Limb (tissue), 2 donors: ENCODE measurements around the gene ANTXR1.

ENCODE experiments used
- DNase-seq, 2 donors: peaks; one replicate each; pipeline ENCODE4 v3.0.0-alpha.2; 2016; ENCODE audit errors: extremely low spot score in 2 of 2

Gene ANTXR1

GRCh38 chr2:69003731-69004130 is 9.2 kb upstream of the ANTXR1 start:
- DNase-seq, result no peak

GRCh38 chr2:69007169-69007568 is 5.8 kb upstream of the ANTXR1 start:
- DNase-seq, result peak in 1 of 2 donors; percentile 62

DNA sequence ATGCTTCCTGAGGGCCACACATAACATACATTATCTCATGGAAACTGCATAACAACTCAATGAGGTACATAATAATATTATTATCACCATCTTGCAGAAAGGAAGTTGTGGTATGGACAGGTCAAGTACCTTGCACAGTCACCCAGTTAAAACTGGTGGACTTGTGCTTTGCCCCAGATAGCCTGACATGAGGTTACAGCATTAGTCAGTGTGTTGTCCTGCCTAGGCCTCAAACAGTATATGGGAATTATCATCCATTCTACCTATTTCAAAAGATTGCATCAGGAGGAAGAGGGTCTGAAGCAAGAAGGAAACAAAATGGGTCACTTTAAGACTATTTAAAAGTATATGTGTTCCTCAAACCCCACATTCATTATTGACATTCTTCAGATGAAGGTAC is 5.4 kb upstream of the ANTXR1 start:
- DNase-seq, result no peak

- no peak for DNase-seq
Measured at GRCh38 chr2:69010437-69011194, 2.4 kb upstream of the ANTXR1 start.

GRCh38 chr2:69011611-69012157 is 1.3 kb upstream of the ANTXR1 start:
- DNase-seq, result no peak

DNA sequence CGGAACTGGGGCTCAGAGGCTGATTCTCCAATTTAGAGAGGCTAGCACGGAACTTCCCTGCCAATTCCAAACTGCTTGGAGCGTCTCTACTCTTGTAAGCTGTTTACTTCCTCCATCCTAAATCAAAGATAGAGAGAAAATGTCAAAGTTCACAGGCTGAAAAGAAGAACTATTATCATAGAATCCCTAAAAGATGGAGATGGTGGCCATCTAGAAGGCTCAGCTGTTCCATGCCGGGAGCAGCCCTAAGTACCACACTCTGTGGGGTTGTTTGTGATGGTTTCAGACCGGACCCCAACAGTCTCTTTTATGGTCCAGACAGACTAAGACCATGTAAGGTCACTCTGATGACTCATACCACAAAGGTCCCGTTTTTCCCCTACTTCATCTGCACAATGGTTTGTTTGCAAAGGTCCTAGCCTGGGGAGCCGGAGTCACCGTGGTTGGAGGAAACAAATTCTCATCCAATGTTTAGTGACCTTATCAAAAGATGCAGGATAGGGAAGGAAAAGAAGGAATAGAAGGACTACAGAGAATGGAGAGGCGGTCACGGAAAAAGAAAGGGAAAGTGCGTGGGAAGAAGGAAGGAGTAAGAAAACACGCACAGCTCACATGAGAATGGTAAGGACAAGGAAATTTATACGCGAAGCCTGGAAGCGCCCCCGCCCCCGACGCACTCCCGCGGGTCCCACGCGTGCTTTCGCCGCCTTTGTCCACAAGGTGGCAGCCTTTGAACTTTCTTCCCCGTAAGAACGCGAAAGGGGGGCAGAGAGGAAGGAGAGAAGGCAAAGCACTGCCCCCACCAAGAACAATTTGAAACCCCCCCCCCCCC is 453 bp upstream of the ANTXR1 start:
- DNase-seq, result peak in 1 of 2 donors; percentile 89

- DNase-seq, result peak; percentile 55 to 83
Measured at GRCh38 chr2:69013840-69014821, 1.2 kb downstream of the ANTXR1 start.

DNA sequence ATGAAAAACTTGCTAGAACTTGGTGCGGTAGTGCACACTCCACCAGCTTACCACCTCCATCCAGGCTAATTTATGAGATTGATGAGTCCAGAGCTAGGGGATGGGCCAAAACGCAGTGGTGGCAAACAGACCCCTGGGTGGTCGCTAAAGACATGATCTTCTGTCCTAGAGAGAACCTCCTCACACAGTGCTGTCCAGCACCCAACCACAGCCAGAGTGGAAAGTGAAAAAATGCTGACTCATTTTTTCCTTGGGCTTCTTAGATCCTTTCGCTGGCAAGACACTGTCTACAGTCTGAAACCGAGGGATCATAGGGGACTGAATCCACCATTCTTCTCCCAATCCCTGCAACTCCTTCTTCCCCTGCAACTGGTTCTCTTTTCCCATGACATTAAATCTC is 4.1 kb downstream of the ANTXR1 start:
- DNase-seq, result no peak

DNA sequence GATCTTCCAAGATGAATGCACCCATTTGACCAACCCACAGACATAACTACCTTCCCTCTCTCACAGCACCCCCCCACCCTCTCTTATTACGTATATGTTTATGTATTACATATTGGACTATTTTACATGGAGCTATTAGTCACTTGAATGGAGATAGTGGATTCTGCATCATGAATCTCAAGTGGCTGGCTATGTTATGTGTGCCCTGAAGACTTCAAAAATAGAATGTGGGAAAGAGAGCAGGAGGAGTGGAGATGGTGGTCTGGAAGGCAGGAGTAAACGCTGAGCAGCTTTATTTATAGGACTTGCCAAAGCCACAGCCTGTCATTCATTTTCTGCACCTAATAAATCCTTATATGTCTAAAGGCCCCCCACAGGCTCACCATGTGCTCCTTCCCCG is 4.9 kb downstream of the ANTXR1 start:
- DNase-seq, result no peak

GRCh38 chr2:69018678-69019095 is 5.7 kb downstream of the ANTXR1 start:
- DNase-seq, result no peak

DNA sequence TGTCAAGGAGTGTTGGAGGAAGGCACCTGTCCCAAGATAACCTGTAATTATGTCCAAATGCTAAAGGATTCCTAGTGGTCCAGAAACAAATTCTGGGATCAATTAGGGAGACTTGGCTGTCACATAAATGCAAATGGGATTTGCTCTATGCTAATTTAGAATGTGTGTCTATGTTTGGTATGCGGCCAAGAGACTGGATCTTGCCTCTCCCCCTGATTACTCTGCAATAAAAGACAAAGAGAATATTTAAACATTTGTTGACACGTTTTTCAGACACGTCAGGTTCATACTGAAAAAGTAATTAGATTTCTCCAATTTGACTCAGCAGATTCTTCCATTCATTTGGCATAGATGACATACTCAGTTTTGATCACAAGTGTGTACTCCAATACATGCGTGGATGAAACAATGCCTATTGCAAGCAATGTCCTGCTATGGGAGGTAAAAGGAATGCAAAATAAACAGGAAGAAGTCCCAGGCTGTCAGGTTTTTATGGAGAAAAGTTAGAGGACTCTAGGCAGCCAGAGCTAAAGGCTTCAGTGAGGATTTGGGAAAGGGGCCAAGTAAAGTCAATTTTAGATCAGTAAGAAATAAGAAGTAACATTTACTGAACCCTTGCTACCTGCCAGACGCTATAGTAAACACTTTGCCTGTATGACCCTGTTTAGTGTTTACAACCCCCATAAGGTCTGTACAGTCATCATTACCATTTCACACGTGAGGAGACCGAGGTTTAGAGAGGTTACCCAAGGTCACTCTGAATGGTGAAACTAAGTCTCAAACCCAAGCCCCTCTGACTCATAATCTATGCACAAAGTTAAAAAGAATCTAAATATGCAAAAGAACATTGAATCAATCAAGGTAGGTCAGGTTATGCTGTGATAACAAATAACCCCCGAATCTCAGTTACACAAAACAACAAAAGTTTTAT is 7.8 kb downstream of the ANTXR1 start:
- no peak for DNase-seq

- no peak for DNase-seq
Measured at GRCh38 chr2:69021727-69022126, 8.7 kb downstream of the ANTXR1 start.

DNA sequence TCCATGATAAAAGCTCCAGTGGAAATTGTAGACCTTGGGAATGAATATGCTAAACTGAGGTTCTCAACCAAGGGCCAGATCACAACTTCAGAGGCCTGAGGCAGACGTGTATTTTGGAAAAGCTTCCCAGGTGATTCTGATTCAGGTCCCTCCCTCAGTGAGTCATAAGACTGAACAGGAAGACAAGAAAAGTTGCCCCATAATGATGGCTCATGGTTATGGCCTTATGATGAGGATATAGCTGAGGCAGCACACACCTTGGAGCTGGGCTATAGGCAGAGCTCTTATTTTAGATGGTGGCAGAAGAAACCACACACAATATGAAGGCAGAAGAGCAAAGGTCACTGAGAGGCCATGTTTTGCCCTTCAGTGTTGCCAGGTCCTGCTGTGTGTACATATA is 9.6 kb downstream of the ANTXR1 start:
- DNase-seq, result no peak

DNA sequence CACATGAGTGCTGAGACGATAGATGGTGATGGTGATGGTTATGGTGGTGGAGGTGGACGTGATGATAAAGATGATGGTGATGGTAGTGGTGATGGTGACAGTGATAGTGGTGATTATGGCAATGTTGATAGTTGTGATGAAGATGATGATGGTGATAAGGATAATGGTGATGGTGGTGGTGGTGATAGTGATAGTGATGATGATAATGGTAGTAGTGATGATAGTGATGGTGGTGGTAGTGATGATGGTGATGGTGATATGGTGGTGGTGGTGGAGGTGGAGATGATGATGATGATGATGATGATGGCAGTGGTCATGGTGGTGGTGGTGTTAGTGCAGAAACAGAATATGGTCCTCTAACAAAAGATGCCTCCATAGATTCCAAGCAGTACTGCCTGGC is 10.3 kb downstream of the ANTXR1 start:
- DNase-seq, result no peak

- no peak for DNase-seq
Measured at GRCh38 chr2:69026026-69026425, 13.0 kb downstream of the ANTXR1 start.

GRCh38 chr2:69026691-69027459 is 13.9 kb downstream of the ANTXR1 start:
- no peak for DNase-seq

GRCh38 chr2:69030800-69031428 is 17.9 kb downstream of the ANTXR1 start:
- DNase-seq, result no peak

GRCh38 chr2:69031466-69031865 is 18.5 kb downstream of the ANTXR1 start:
- DNase-seq, result no peak

GRCh38 chr2:69032336-69032735 is 19.4 kb downstream of the ANTXR1 start:
- no peak for DNase-seq
